Naive thymus-derived CD8-positive, alpha-beta T cell (primary cell): ENCODE measurements around the gene FARP1. TPM values are rescaled to one million over a fixed set of nuclear protein-coding genes. Genes with fewer than 3 reads are reported as not detected.

Source experiments
- ATAC-seq, 2 donors: fragments of 150-1000 bp; cut with Tn5 transposase in 1 of 2; sonication (Bioruptor Pico), chemical (Tn5 transposase) in 1 of 2; 1 replicate in 1 of 2; 2 replicates in 1 of 2; pipeline ENCODE4 v1.10.0; 2021; ENCODE audit warnings: mild to moderate bottlenecking in 2 of 2, moderate library complexity in 2 of 2
- POLR2A ChIA-PET: fragments of 350-600 bp; sonication (Branson Sonifier 250); formaldehyde crosslinking; loops from one replicate; lab custom pipeline; 2021; ENCODE audit warnings: antibody characterized with exemption; lab: Charles Lee
- DNase-seq, 10 donors: peaks; one replicate each; pipeline versions ENCODE4 v3.0.0 to v3.0.0-alpha.2; 2020 to 2022
- H3K27ac Mint-ChIP-seq, 10 donors: one replicate each; pipeline ENCODE4 v1.8.0; 2020 to 2022; ENCODE audit warnings: mild to moderate bottlenecking in 10 of 10, mixed read lengths in 10 of 10, moderate library complexity in 4 of 10, inconsistent platforms in 1 of 10
- H3K27me3 Mint-ChIP-seq, 5 donors: one replicate each; pipeline ENCODE4 v1.8.0; 2021 to 2022; ENCODE audit warnings: mixed read lengths in 5 of 5
- H3K36me3 Mint-ChIP-seq, 3 donors: one replicate each; pipeline ENCODE4 v1.8.0; 2020 to 2022; ENCODE audit warnings: mixed read lengths in 3 of 3, mild to moderate bottlenecking in 2 of 3, inconsistent platforms in 1 of 3
- H3K4me1 Mint-ChIP-seq, 4 donors: one replicate each; pipeline ENCODE4 v1.8.0; 2021 to 2022; ENCODE audit warnings: mixed read lengths in 4 of 4
- H3K4me3 Mint-ChIP-seq, 10 donors: one replicate each; pipeline ENCODE4 v1.8.0; 2020 to 2022; ENCODE audit warnings: mild to moderate bottlenecking in 10 of 10, mixed read lengths in 10 of 10, moderate library complexity in 6 of 10, inconsistent platforms in 1 of 10
- H3K9me3 Mint-ChIP-seq, 9 donors: one replicate each; pipeline ENCODE4 v1.8.0; 2020 to 2022; ENCODE audit warnings: mixed read lengths in 9 of 9, mild to moderate bottlenecking in 3 of 9, inconsistent platforms in 1 of 9, moderate library complexity in 1 of 9
- polyA plus RNA-seq, 3 donors: library from polyadenylated mRNA; unstranded; fragments of 300-500 nt; fragmentation: Illumina TruSeq; gene quantifications; one replicate each; pipeline ENCODE4 v1.2.3, GENCODE V29; 2021
- total RNA-seq, 8 experiments: library from RNA in 2 of 8; stranded (reverse) in 2 of 8; gene quantifications; one replicate each; pipeline ENCODE4 v1.2.3 and lab custom pipeline; 2021 to 2026

FARP1 gene
- total and polyA plus RNA-seq, 5 experiments from 2014 or later = 0.03 to 0.55 (median 0.22) TPM

GRCh38 chr13:98312606-98313005, 169.7 kb downstream of the FARP1 start:
- DNase-seq = no peak
- Mint-ChIP-seq H3K27me3 (peaks cover 0 to 6% (median 2%) of the 10 kb centered on the region in 5 donors), H3K4me1 (no peaks in the 10 kb centered on the region), H3K4me3 (no peak overlapping the region), H3K9me3 (no peaks in the 10 kb centered on the region), H3K36me3 (no peaks in the 10 kb centered on the region), H3K27ac (no peak overlapping the region)
- no peak for ATAC-seq
- POLR2A ChIA-PET = interaction anchor here (0.7 kb wide), 1 partner anchor 10 kb away, joined by 3 read pairs; no protein-coding TSS in a partner anchor

GRCh38 chr13:98313023-98313921, 170.4 kb downstream of the FARP1 start:
- Mint-ChIP-seq H3K9me3 (no peaks in the 10 kb centered on the region), H3K4me1 (no peaks in the 10 kb centered on the region), H3K36me3 (no peaks in the 10 kb centered on the region), H3K27me3 (peaks cover 0 to 8% (median 4%) of the 10 kb centered on the region in 5 donors), H3K27ac (no peak overlapping the region), H3K4me3 (no peak overlapping the region)
- DNase-seq = no peak
- POLR2A ChIA-PET = interaction anchor here (0.7 kb wide), 1 partner anchor 10 kb away, joined by 3 read pairs; no protein-coding TSS in a partner anchor
- no peak for ATAC-seq

GRCh38 chr13:98313922-98314292, 171.0 kb downstream of the FARP1 start:
- POLR2A ChIA-PET = interaction anchor here (0.7 kb wide), 1 partner anchor 1758 kb away, joined by 4 read pairs; no protein-coding TSS in a partner anchor
- peaks cover 0 to 13% (median 4%) of the 10 kb centered on the region in 5 donors for H3K27me3 Mint-ChIP-seq
- no peak for ATAC-seq
- H3K4me3 Mint-ChIP-seq = no peak overlapping the region
- H3K36me3 Mint-ChIP-seq = no peaks in the 10 kb centered on the region
- no peak overlapping the region for H3K27ac Mint-ChIP-seq
- no peak for DNase-seq
- no peaks in the 10 kb centered on the region for H3K9me3 Mint-ChIP-seq
- H3K4me1 Mint-ChIP-seq = no peaks in the 10 kb centered on the region

GRCh38 chr13:98315466-98315865, 172.6 kb downstream of the FARP1 start:
- Mint-ChIP-seq H3K4me1 (no peaks in the 10 kb centered on the region), H3K4me3 (no peak overlapping the region), H3K9me3 (no peaks in the 10 kb centered on the region), H3K27me3 (peaks cover 0 to 18% (median 8%) of the 10 kb centered on the region in 5 donors), H3K27ac (no peak overlapping the region), H3K36me3 (no peaks in the 10 kb centered on the region)
- DNase-seq = no peak
- no peak for ATAC-seq
- POLR2A ChIA-PET = no interaction called here

GRCh38 chr13:98315902-98316301, 173.0 kb downstream of the FARP1 start:
- no peak overlapping the region for H3K27ac Mint-ChIP-seq
- no peak overlapping the region for H3K4me3 Mint-ChIP-seq
- no peaks in the 10 kb centered on the region for H3K9me3 Mint-ChIP-seq
- no peak for DNase-seq
- no peaks in the 10 kb centered on the region for H3K36me3 Mint-ChIP-seq
- no peak for ATAC-seq
- POLR2A ChIA-PET = no interaction called here
- H3K4me1 Mint-ChIP-seq = no peaks in the 10 kb centered on the region
- H3K27me3 Mint-ChIP-seq = peaks cover 0 to 18% (median 12%) of the 10 kb centered on the region in 5 donors

GRCh38 chr13:98317573-98318171, 174.8 kb downstream of the FARP1 start:
- Mint-ChIP-seq H3K4me1 (no peaks in the 10 kb centered on the region), H3K36me3 (no peaks in the 10 kb centered on the region), H3K9me3 (no peaks in the 10 kb centered on the region), H3K27me3 (peaks cover 0 to 22% (median 16%) of the 10 kb centered on the region in 5 donors), H3K4me3 (no peak overlapping the region), H3K27ac (no peak overlapping the region)
- POLR2A ChIA-PET = no interaction called here
- ATAC-seq = no peak
- no peak for DNase-seq

GRCh38 chr13:98318263-98318878, 175.5 kb downstream of the FARP1 start:
- ATAC-seq = no peak
- DNase-seq = no peak
- H3K27ac Mint-ChIP-seq = no peak overlapping the region
- no peaks in the 10 kb centered on the region for H3K4me1 Mint-ChIP-seq
- H3K9me3 Mint-ChIP-seq = no peaks in the 10 kb centered on the region
- POLR2A ChIA-PET = interaction anchor here (0.7 kb wide), 1 partner anchor 297 kb away, joined by 5 read pairs; no protein-coding TSS in a partner anchor
- H3K4me3 Mint-ChIP-seq = no peak overlapping the region
- H3K36me3 Mint-ChIP-seq = no peaks in the 10 kb centered on the region
- peaks cover 0 to 22% (median 14%) of the 10 kb centered on the region in 5 donors for H3K27me3 Mint-ChIP-seq

- Mint-ChIP-seq H3K9me3 (no peaks in the 10 kb centered on the region), H3K4me1 (no peaks in the 10 kb centered on the region), H3K36me3 (no peaks in the 10 kb centered on the region), H3K27ac (no peak overlapping the region), H3K27me3 (peaks cover 0 to 22% (median 14%) of the 10 kb centered on the region in 5 donors), H3K4me3 (no peak overlapping the region)
- ATAC-seq (no peak), DNase-seq (no peak)
- POLR2A ChIA-PET = no interaction called here
Observed at GRCh38 chr13:98320561-98321105, 177.7 kb downstream of the FARP1 start.

GRCh38 chr13:98321395-98321794, 178.5 kb downstream of the FARP1 start:
- Mint-ChIP-seq H3K4me3 (no peak overlapping the region), H3K4me1 (no peaks in the 10 kb centered on the region), H3K27ac (no peak overlapping the region), H3K27me3 (peaks cover 0 to 22% (median 14%) of the 10 kb centered on the region in 5 donors), H3K36me3 (no peaks in the 10 kb centered on the region), H3K9me3 (no peaks in the 10 kb centered on the region)
- DNase-seq = no peak
- ATAC-seq = no peak
- POLR2A ChIA-PET = no interaction called here

- Mint-ChIP-seq H3K36me3 (no peaks in the 10 kb centered on the region), H3K4me3 (no peak overlapping the region), H3K27me3 (peaks cover 0 to 22% (median 14%) of the 10 kb centered on the region in 5 donors), H3K9me3 (no peaks in the 10 kb centered on the region), H3K27ac (no peak overlapping the region), H3K4me1 (no peaks in the 10 kb centered on the region)
- ATAC-seq (no peak), DNase-seq (no peak)
- POLR2A ChIA-PET = no interaction called here
Observed at GRCh38 chr13:98322091-98322718, 179.3 kb downstream of the FARP1 start.

GRCh38 chr13:98324105-98324504, 181.2 kb downstream of the FARP1 start:
- no peak for ATAC-seq
- H3K4me3 Mint-ChIP-seq = no peak overlapping the region
- H3K36me3 Mint-ChIP-seq = no peaks in the 10 kb centered on the region
- H3K4me1 Mint-ChIP-seq = no peaks in the 10 kb centered on the region
- no peaks in the 10 kb centered on the region for H3K9me3 Mint-ChIP-seq
- no peak overlapping the region for H3K27ac Mint-ChIP-seq
- peaks cover 0 to 16% (median 9%) of the 10 kb centered on the region in 5 donors for H3K27me3 Mint-ChIP-seq
- POLR2A ChIA-PET = no interaction called here
- no peak for DNase-seq

- no peak overlapping the region for H3K27ac Mint-ChIP-seq
- POLR2A ChIA-PET = no interaction called here
- peaks cover 0 to 17% (median 8%) of the 10 kb centered on the region in 5 donors for H3K27me3 Mint-ChIP-seq
- no peak overlapping the region for H3K4me3 Mint-ChIP-seq
- no peaks in the 10 kb centered on the region for H3K36me3 Mint-ChIP-seq
- ATAC-seq = no peak
- H3K9me3 Mint-ChIP-seq = no peaks in the 10 kb centered on the region
- DNase-seq = no peak
- H3K4me1 Mint-ChIP-seq = no peaks in the 10 kb centered on the region
Observed at GRCh38 chr13:98325724-98326123, 182.8 kb downstream of the FARP1 start.
